Retinal pigment epithelial cell (primary cell): ENCODE results near the gene CDC20B.
A peak's percentile ranks its signal among the peaks of the same experiment; 100 is the strongest.

ENCODE experiments used
- DNase-seq: peaks from one replicate; pipeline ENCODE4 v3.0.0-alpha.2; 2010; ENCODE audit warnings: low read depth
- H3K4me3 ChIP-seq: 2 replicates; pipeline ENCODE4 v1.5.1; 2011; ENCODE audit warnings: mild to moderate bottlenecking, low read length, control low read depth, moderate library complexity
- TF ChIP-seq, protein P1 (sequence below): conservative IDR thresholded peaks from 2 replicates; pipeline ENCODE4 v1.5.1; 2011; ENCODE audit warnings: low read depth, low read length, control low read depth, inconsistent platforms

Gene CDC20B

DNA sequence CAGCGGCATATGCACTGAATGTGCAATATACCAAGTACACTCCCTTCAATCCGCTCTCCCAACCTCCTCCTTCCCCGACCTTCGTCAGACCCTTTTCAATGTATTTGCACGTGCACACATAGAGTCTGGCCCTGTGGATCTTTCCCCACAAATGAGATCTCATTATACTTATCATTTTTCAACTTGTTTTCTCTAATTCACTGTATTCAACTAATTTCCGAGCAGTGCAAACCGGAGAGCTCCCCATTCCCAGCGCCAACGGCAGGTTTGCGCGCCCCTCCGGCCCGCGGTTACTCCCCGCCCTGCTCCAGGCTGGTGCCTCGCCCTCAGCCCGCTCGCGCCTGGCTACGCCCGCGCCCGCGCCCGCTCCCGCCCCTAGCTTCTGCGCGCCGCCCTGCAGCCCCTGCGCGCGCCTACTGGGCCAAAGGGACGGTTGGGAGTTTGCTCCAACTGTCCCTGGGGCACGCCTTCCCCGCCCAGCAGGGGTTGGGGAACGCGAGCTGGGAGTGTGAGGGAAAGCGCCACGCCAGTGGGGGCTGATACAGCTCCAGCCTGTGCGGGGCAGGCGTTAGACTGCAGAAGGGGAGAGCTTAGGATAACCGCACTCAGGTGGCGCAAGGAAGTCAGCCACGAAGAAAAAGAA, 3.3 kb upstream of the CDC20B start:
- TF ChIP-seq, protein P1, sequence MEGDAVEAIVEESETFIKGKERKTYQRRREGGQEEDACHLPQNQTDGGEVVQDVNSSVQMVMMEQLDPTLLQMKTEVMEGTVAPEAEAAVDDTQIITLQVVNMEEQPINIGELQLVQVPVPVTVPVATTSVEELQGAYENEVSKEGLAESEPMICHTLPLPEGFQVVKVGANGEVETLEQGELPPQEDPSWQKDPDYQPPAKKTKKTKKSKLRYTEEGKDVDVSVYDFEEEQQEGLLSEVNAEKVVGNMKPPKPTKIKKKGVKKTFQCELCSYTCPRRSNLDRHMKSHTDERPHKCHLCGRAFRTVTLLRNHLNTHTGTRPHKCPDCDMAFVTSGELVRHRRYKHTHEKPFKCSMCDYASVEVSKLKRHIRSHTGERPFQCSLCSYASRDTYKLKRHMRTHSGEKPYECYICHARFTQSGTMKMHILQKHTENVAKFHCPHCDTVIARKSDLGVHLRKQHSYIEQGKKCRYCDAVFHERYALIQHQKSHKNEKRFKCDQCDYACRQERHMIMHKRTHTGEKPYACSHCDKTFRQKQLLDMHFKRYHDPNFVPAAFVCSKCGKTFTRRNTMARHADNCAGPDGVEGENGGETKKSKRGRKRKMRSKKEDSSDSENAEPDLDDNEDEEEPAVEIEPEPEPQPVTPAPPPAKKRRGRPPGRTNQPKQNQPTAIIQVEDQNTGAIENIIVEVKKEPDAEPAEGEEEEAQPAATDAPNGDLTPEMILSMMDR: peak; percentile 12
- no peak for DNase-seq
- H3K4me3 ChIP-seq: peak overlapping the region; percentile 49

DNA sequence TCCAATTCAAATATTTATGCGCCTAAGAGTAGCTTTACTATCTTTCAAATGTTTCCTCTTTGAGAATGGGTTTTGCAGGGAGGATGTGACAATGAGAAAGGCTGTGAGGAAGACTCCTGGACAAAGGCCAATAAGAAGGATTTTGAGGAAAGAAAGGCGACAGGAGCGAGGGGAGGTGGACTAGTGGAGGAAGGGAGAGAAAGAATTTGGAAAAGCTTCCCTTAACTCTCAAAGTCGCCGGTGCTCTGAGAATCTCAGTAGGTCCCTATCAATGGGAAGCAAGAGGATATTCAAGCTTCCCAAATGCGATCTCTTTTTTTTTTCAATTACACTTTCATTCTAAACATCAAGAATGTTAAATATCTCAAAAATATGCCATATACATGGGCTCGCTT, 2.8 kb upstream of the CDC20B start:
- DNase-seq: no peak
- TF ChIP-seq, protein P1: no peak
- H3K4me3 ChIP-seq: peak overlapping the region; percentile 49

DNA sequence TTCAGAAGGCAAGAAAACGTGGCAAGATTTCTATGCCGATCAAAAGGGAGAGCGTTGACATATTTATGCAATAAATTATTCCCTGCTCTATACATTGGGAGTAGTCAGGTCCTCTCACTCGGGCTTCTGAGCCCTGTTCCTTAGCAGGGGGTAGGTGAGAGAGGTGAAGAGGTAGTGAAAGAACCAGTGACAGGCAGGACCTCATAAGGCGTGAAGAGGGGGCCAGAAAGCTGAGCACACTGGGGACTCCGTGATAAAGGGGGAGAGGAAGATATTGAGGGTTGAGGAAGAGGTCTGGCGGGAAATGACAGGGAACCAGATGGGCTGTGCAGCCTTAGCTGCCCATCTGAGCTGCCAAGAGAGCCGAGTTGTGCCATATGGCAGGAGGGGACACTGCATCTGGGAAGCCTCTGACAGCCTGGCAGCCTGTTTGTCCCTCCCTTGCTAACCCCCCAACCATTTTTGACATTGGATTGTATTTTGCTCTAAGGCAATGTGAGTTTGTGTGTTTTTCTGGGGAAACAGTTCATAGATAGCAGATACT, 782 bp upstream of the CDC20B start:
- no peak for DNase-seq
- peak overlapping the region; percentile 47 for H3K4me3 ChIP-seq
- TF ChIP-seq, protein P1: no peak

DNA sequence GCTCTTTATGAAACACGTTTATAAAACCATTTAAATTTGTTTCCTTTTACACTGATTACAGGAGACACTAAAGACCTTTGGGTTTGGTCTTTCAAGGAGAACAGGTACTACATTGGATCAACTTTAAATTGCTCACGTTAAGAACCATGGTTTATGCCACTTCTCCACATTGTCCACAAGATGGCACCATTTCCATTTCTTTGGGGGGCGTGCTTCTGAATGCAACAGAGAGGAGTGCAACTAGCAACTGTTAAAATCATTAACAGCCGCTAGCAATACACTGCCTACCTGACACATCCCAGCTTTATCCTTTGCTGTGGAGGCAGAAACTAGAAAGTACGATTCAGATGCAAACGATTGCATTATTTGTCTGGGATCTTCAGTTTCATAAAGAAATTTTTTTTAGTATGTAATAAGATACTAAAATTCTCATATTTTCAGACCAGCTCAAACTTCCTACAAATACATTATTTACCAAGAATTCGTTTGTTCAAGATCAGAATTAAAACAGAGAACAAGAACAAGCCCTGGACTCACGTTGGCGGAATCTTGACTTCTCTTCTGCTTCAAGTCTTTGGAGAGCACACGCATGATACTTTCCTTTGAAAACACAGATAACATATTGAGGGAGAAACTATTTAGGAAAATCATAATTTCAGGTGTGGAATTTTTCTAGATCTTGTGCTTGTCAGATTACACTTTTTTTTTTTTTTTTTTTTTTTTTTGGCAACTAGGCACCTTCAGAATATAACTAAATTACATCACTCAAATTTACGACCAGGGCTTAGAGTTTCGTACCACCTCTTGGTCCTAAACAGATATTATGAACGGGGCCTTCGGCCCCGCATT, 702 bp downstream of the CDC20B start:
- DNase-seq: peak; percentile 32
- peak overlapping the region; percentile 58 for H3K4me3 ChIP-seq
- TF ChIP-seq, protein P1: peak; percentile 79

DNA sequence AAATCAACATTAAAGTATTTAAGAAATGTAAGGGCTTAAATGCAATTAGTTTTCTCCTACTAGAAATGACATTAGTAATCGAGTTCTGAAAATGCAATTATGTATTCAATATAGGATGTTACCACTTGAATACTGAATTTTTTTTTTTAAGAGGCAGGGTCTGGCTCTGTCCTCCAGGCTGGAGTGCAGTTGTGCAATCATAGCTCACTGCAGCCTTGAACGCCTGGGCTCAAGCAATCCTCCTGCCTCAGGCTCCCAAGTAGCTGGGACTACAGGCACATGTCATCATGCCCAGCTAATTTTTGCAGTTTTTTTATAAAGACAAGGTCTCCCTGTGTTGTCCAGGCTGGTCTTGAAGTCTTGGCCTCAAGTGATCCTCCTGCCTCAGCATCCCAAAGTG, 1.5 kb downstream of the CDC20B start:
- no peak overlapping the region for H3K4me3 ChIP-seq
- DNase-seq: no peak
- TF ChIP-seq, protein P1: no peak

DNA sequence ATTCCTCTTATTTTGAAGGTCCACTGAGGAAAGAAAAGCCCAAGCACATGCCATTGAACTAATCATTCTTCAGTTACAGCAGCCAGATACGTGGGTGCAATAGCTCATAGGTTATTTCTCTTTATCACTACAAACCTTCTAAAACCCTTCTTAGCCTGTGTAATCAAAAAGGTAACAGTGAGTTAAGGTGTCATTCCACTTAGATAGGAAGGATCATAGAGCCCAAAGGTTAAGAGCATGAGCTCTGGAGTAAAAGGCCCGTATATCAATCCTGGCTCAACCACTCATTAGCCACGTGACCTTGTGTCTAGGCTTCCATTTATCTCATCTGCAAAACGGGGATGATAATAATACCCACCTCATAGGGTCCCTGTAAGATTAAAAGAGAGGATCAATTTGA, 10.3 kb downstream of the CDC20B start:
- DNase-seq: no peak
- TF ChIP-seq, protein P1: no peak
- no peak overlapping the region for H3K4me3 ChIP-seq
